Measurements from ENCODE around the gene CAPN15.
A peak's percentile ranks its signal among the peaks of the same experiment; 100 is the strongest.

Gene CAPN15

DNA sequence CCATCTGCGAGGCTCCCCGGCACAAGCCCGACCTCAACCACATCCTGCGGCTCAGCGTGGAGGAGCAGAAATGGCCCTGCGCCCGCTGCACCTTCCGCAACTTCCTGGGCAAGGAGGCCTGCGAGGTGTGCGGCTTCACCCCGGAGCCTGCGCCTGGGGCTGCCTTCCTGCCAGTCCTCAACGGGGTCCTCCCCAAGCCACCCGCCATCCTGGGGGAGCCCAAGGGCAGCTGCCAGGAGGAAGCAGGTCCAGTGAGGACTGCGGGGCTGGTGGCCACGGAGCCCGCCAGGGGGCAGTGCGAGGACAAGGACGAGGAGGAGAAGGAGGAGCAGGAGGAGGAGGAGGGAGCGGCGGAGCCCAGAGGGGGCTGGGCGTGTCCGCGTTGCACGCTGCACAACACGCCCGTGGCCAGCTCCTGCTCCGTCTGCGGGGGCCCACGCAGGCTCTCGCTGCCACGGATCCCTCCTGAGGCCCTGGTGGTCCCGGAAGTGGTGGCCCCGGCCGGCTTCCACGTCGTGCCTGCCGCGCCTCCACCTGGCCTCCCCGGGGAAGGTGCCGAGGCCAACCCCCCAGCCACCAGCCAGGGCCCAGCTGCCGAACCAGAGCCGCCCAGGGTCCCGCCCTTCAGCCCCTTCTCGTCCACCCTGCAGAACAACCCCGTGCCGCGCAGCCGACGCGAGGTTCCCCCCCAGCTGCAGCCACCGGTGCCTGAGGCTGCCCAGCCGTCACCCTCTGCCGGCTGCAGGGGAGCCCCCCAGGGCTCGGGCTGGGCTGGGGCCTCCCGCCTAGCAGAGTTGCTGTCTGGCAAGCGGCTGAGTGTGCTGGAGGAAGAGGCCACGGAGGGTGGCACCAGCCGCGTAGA is 19.6 kb downstream of the CAPN15 start:
- DNase-seq (ENCODE audit: low spot score), result peak; percentile 75

- DNase-seq (ENCODE audit: low spot score), result no peak
Measured at GRCh38 chr16:548586-548985, 21.1 kb downstream of the CAPN15 start.

DNA sequence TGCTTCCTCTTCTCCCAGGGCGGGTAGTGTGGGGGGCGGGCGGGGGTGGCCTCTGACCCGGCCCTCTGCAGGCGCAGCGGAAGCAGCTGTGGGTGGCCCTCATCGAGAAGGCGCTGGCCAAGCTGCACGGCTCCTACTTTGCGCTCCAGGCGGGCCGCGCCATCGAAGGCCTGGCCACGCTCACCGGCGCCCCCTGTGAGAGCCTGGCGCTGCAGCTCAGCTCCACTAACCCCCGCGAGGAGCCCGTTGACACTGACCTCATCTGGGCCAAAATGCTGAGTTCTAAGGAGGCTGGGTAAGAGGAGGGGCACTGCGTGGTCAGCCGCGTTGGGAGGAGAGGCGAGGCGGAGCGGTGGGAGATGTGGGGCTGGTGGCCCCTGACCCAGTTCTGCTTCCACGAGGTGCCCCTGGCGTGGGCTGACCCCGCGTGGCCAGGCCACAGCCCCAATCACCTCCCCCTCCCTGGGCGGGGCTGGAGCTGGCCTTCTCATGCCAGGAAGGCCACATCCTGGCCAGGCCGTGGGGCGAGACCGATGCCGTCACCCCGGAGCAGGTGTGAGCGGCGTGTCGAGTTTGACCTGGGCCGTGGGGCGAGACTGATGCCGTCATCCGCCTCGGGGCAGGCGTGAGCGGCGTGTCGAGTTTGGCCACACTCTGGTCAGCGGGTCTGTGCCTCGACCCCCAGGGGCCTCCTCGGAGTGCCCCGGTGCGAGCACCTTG is 22.2 kb downstream of the CAPN15 start:
- DNase-seq (ENCODE audit: low spot score), result no peak

- no peak for DNase-seq (ENCODE audit: low spot score)
Measured at GRCh38 chr16:551210-551609, 23.7 kb downstream of the CAPN15 start.

DNA sequence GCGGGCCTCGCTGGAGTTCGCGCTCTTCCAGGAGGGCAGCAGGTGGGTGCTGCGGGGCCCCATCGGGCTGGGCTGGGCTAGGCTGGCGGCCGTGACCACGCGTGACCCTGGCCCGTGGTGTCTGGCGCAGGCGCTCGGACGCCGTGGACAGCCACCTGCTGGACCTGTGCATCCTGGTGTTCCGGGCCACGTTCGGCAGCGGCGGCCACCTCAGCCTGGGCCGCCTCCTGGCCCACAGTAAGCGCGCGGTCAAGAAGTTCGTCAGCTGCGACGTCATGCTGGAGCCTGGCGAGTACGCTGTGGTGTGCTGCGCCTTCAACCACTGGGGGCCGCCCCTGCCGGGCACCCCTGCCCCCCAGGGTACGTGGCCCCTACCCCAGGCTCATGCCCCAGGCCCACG is 24.7 kb downstream of the CAPN15 start:
- DNase-seq (ENCODE audit: low spot score), result no peak

DNA sequence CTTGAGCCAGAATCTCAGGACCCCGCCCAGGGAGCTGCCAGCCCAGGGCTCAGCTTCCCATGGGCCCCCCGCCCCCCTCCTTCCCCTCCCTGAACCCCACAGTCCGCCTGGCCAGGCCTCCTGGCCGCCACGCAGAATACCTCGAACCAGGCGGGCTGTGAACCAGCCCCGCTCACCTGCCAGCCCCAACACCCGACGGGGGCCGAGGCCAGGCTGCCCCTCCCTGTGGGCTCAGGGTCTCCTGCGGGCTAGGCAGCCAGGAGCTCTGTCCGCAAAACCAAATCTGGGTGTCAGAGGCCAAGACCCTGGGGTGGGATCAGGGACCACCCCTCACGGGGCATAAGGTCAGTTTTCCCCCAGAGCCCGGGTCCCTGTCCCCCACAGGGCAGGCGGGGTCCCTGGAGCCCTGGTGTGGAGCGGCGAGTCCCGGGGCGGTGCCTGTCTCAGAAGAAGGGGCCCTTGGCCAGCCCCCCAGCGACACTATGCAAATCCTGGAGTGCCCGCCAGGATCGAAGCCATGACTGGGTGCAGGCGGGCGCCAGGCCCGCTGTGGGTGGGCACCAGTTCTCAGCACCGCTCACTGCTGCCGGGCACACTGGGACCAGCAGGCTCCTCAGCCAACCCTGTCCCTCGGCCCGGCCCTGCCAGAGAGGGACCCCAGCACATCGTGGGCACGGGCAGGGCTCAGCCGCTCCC is 26.2 kb downstream of the CAPN15 start:
- no peak for DNase-seq (ENCODE audit: low spot score)

DNA sequence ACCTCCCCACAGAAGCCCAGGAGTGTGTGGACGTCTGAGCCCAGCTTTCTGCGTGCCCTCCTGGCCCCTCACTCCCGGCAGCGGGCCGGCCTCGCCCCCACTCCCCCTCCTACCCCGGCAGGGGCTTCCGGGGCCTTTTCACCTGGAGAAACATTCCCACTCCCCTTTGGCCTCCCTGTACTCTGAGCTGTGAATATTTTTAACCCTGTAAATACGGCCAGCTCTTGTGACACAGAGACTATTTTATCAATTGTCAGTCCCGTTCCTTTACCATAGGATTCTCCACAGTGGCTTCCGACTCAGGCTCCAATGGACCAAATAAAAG is 26.7 kb downstream of the CAPN15 start:
- DNase-seq (ENCODE audit: low spot score), result no peak

DNA sequence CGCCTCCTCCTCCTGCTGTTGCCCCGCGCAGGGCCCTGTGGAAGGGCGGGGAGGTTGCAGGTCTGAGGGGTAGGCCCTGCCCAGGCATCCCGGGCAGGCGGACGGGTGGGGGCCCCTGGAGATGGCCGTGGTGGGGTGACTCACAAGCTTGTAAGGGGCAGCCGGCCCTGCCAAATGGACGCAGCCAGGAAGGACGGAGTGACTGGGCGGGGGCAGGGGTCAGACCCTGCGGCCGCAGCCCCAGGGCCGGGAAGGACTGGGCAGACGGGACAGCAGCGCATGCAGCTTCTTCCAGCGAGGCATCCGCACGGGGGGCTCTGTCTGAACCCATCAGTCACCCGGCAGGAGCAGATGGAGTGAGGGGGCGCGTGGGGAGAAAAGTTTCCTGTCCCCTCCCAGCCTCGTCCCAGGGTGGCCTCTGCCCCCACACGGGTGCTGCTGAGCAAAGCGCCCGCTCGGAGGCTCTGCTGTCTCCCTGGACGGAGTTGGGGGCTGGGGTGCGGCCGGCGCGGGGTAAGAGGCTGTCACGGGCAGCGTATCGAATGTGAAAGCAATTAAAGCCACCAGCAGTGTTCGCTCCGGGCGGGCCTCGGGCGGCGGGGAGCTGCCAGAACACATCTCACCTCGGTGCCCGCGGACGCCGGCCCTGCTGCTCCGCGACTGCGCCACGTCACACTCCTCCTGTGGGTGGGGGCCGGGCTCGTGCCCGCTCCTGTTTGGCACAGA is 27.3 kb downstream of the CAPN15 start:
- DNase-seq (ENCODE audit: low spot score), result no peak

GRCh38 chr16:555528-556473 is 28.3 kb downstream of the CAPN15 start:
- DNase-seq (ENCODE audit: low spot score), result no peak

- DNase-seq (ENCODE audit: low spot score), result no peak
Measured at GRCh38 chr16:556474-557173, 29.1 kb downstream of the CAPN15 start.

DNA sequence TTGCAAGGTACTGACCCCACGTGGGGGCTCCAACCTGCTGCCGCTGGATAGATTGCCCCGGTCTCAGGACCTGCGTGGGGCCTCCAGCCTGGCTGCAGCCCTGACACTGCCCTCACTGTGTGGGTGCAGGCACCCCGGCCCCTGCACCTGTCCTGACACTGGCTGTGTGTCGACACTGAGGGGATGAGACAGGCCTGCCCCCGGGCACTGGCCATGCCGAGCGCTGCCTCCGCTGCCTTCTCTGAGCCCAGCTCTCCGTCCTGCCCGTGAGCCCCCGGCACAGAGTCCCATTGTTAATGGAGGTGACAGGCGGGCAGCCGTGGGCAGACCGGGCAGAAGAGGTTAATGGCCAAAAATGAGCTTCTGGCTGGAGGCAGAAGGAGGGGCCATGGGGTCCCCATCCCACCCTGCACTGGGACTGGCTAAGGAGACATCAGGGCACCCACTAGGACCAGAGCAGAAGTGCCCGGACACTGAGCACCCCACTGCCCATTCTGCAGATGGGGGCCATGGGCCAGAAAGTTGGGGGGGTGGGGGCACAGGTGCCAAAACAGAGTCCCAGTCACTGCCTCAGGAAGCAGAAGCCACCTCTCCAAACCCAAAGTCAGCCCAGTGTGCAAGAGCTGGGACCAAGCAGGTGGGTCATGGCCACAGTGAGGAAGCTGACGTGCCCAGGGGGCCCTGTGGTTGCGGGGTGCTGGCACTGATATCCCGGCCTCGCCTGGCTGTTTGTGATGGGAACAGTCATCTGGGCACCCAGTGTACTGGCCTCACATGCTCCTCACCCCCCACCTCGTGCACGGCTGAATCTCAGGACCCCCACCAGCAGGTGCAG is 30.2 kb downstream of the CAPN15 start:
- no peak for DNase-seq (ENCODE audit: low spot score)

DNA sequence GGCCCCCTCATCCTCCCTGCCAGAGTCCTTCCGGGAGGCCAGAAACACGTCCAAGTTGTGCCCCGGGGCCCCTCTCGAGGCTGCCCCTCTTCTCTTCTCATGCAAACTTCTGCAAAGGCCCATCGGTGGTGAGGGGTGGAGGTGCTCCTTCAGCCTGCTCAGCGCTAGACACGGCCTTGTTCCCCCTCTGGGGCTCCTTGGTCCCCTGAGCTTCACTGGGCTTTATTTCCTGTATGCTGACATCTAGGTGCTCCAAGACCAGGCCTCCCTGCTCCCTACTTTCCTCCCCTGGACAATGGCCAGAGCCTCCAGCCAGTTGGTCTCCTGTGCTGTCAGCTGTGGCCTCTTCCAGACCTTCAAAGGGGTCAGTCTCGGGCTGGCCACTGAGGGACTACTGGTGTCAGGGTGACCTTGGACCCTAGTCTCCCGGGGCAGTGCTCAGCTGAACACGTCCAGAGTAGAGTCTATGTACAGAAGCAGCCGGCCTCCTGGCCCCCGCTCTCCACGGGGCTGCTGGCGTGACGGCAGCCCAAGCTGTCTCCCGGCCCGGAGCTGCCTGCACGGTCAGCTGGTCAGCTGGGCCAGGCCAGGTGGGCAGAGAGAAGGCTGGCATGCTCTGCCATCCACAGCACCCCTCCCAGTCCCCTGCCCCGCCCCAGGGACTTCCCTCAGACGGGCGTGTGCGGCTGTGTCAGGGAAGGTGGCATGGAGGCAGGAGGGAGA is 30.9 kb downstream of the CAPN15 start:
- DNase-seq (ENCODE audit: low spot score), result no peak

- DNase-seq (ENCODE audit: low spot score), result no peak
Measured at GRCh38 chr16:559021-559380, 31.5 kb downstream of the CAPN15 start.

DNA sequence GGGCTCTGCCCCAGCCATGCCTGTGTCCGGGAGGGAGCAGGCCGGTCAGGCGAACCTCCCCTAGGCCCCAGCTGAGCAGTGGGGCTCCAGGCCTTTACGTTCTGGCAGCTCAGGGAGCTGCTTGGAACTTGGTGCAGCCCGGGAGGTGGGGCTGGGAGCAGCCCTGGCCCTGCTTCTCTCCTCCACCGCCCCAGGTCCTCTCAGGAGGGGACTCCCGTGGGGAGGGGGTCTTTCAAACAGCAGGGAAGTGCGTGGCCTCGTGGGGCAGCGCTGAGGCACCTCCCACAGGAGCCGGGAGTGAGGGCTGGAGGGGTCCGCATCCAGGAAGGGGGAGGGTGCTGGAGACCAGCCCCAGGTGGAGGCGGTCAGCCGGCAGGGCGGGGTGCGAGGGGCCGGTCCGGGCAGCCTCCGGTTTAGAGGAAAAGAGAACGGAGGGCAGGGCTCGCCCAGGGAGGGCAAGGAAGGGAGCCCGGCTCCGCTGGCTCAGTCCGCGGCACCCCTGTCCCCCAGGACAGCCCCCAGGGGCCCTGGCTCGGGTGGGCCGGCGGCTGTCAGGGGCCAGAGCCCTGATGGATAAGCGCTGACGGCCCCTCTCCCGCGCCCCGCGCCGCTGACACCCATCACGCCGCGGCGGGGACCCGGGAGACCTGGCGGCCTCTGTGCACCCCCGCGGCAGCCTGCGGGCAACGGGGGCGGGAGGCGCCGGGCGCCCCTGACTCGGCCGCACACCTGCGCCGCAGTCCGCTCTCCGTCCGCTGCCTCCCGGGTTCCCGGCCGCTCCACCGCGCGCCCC is 32.1 kb downstream of the CAPN15 start:
- peak; percentile 51 for DNase-seq (ENCODE audit: low spot score)

DNA sequence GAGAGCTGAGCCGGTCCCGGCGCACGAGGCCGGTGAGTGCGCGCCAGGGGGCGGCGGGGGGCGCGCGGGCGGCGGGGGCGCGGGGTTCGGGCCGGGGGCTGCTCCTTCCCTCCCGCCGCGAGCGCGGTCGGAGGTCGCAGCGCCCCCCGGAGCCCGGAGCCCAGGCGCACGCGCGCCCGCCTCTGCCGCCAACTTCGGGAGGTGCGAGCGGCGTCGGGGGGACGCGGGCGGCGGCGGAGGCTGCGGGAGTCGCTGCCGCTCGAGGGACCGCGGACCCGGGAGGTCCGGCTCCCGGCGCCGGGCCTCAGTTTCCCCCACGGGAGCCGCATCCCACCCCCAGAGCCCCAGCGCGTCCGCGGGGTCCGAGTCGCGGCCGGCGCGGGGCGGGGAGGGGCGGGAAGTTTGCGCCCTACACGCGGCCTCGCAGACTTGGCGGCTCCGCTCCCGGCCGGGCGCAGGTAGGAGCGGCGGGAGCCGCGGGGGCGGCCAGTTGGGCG is 32.7 kb downstream of the CAPN15 start, which contains the start of gene PRR35:
Gene PRR35 (plus strand): TSS at position 191 of the 497 bp plus-strand sequence. CDS start 2,901 bp downstream, outside the sequence.
- peak; percentile 76 for DNase-seq (ENCODE audit: low spot score)

GRCh38 chr16:560701-561412 is 33.3 kb downstream of the CAPN15 start:
- no peak for DNase-seq (ENCODE audit: low spot score)

- DNase-seq (ENCODE audit: low spot score), result no peak
Measured at GRCh38 chr16:561413-561794, 33.9 kb downstream of the CAPN15 start.

Measured in D341Med (cell line).